H1 (cell line): ENCODE data around the gene WLS. TPM values are rescaled to one million over a fixed set of nuclear protein-coding genes. Genes with fewer than 3 reads are reported as not detected.
"Not testable (repeated sequence)": the region's sequence is repeated elsewhere in the genome, so short reads cannot be mapped to it uniquely, and the experiment has no call there.

Experiments
- CTCF ChIA-PET: fragments of 300-600 bp; sonication (Branson Sonifier 250); formaldehyde crosslinking; loops from one replicate; lab custom pipeline; 2021; ENCODE audit not compliant: partially characterized antibody; lab: Charles Lee
- POLR2A ChIA-PET: fragments of 300-600 bp; sonication (Branson Sonifier 250); formaldehyde crosslinking; loops from one replicate; lab custom pipeline; 2021; ENCODE audit warnings: inconsistent platforms; ENCODE audit not compliant: partially characterized antibody; lab: Charles Lee
- DNase-seq, 2 experiments: peaks; one replicate each; pipeline versions ENCODE4 v3.0.0 to v3.0.0-alpha.2; 2010 to 2022; ENCODE audit warnings: low spot score in 2 of 2, low read depth in 1 of 2, mixed read lengths in 1 of 2
- FAIRE-seq: peaks from 2 replicates; lab custom pipeline; 2011; peaks lifted over from hg19 to GRCh38; lab: Jason Lieb, UNC
- H2AFZ ChIP-seq: 2 replicates; pipeline ENCODE4 v1.8.1; 2012; ENCODE audit warnings: low read length, inconsistent platforms
- H2AK5ac ChIP-seq: 2 replicates; pipeline ENCODE4 v1.6.1; 2013; ENCODE audit warnings: low read depth, low read length
- H2BK120ac ChIP-seq: replicated peaks from 2 replicates; pipeline ENCODE3; 2013; ENCODE audit warnings: low read depth, low read length, inconsistent platforms
- H2BK12ac ChIP-seq: 2 replicates; pipeline ENCODE4 v1.6.1; 2013; ENCODE audit warnings: low read depth, low read length
- H2BK15ac ChIP-seq: 2 replicates; pipeline ENCODE4 v1.6.1; 2013; ENCODE audit warnings: low read length
- H2BK20ac ChIP-seq: 2 replicates; pipeline ENCODE4 v1.6.1; 2013; ENCODE audit warnings: low read length
- H2BK5ac ChIP-seq: 2 replicates; pipeline ENCODE4 v1.6.1; 2013; ENCODE audit warnings: low read depth, low read length
- H3K14ac ChIP-seq: 2 replicates; pipeline ENCODE4 v1.6.1; 2013; ENCODE audit warnings: inconsistent platforms; ENCODE audit not compliant: insufficient read length
- H3K18ac ChIP-seq: 2 replicates; pipeline ENCODE4 v1.6.1; 2013; ENCODE audit warnings: low read length; ENCODE audit errors: extremely low read depth
- H3K23ac ChIP-seq: 2 replicates; pipeline ENCODE4 v1.6.1; 2013; ENCODE audit warnings: inconsistent platforms; ENCODE audit not compliant: insufficient read length
- H3K23me2 ChIP-seq: 2 replicates; pipeline ENCODE4 v1.6.1; 2013; ENCODE audit warnings: low read depth, low read length
- H3K27ac ChIP-seq: 2 replicates; pipeline ENCODE4 v1.6.1; 2011; ENCODE audit warnings: low read depth, low read length, inconsistent platforms
- H3K27me3 ChIP-seq, 4 experiments: replicated peaks in 1 of 4; 1 replicate in 1 of 4; 2 replicates in 3 of 4; pipeline versions ENCODE4 v1.6.1 to v1.8.1; 2011 to 2013; ENCODE audit warnings: low read length in 3 of 4, mild to moderate bottlenecking in 3 of 4, inconsistent platforms in 2 of 4, mixed read lengths in 2 of 4, moderate library complexity in 1 of 4; ENCODE audit not compliant: control insufficient read depth in 3 of 4, insufficient read depth in 3 of 4; ENCODE audit errors: extremely low read depth in 1 of 4
- H3K36me3 ChIP-seq, 4 experiments: 2 replicates each; pipeline versions ENCODE4 v1.6.1 to v1.8.1; 2011 to 2013; ENCODE audit warnings: mild to moderate bottlenecking in 4 of 4, low read length in 3 of 4, moderate library complexity in 2 of 4, control low read depth in 1 of 4, inconsistent platforms in 1 of 4; ENCODE audit not compliant: insufficient read depth in 4 of 4, control insufficient read depth in 2 of 4
- H3K4ac ChIP-seq: replicated peaks from 2 replicates; pipeline ENCODE3; 2013; ENCODE audit warnings: low read length, low read depth, mixed read lengths, inconsistent platforms; ENCODE audit not compliant: insufficient read length
- H3K4me1 ChIP-seq, 4 experiments: replicated peaks in 1 of 4; 1 replicate in 1 of 4; 2 replicates in 3 of 4; pipeline versions ENCODE4 v1.6.1 to v1.8.1; 2011 to 2013; ENCODE audit warnings: low read length in 3 of 4, inconsistent platforms in 2 of 4, mixed read lengths in 1 of 4; ENCODE audit not compliant: insufficient read depth in 4 of 4, control insufficient read depth in 3 of 4
- H3K4me2 ChIP-seq, 2 experiments: 2 replicates each; pipeline versions ENCODE4 v1.6.1 to v1.8.1; 2011 to 2013; ENCODE audit warnings: low read depth in 2 of 2, low read length in 2 of 2, control low read depth in 1 of 2, inconsistent platforms in 1 of 2, mild to moderate bottlenecking in 1 of 2; ENCODE audit not compliant: insufficient read depth in 1 of 2
- H3K4me3 ChIP-seq, 4 experiments: fragments of 200-600, 300-600 bp in 1 of 4; sonication (generic), shearing (Covaris generic), sonication (Bioruptor Twin) in 1 of 4; 2 replicates each; pipeline versions ENCODE4 v1.5.1 to v1.8.1; 2011 to 2016; ENCODE audit warnings: low read length in 4 of 4, low read depth in 3 of 4, control low read depth in 2 of 4, inconsistent platforms in 2 of 4, mild to moderate bottlenecking in 2 of 4, mixed read lengths in 1 of 4, moderate library complexity in 1 of 4; ENCODE audit not compliant: insufficient read depth in 2 of 4; ENCODE audit errors: extremely low read depth in 1 of 4
- H3K56ac ChIP-seq: replicated peaks from 2 replicates; pipeline ENCODE3; 2013; ENCODE audit warnings: low read depth, mild to moderate bottlenecking, mixed read lengths, low read length, inconsistent platforms; ENCODE audit not compliant: insufficient read length
- H3K79me1 ChIP-seq: 2 replicates; pipeline ENCODE4 v1.6.1; 2013; ENCODE audit warnings: low read depth, low read length, control low read depth
- H3K79me2 ChIP-seq, 2 experiments: 2 replicates each; pipeline versions ENCODE4 v1.6.1 to v1.8.1; 2012 to 2013; ENCODE audit warnings: low read length in 2 of 2, mild to moderate bottlenecking in 2 of 2, inconsistent platforms in 1 of 2; ENCODE audit not compliant: insufficient read depth in 2 of 2, control insufficient read depth in 1 of 2
- H3K9ac ChIP-seq, 4 experiments: replicated peaks in 1 of 4; 1 replicate in 1 of 4; 2 replicates in 3 of 4; pipeline versions ENCODE4 v1.6.1 to v1.8.1; 2011 to 2013; ENCODE audit warnings: low read depth in 3 of 4, low read length in 3 of 4, control low read depth in 2 of 4, mild to moderate bottlenecking in 2 of 4, moderate library complexity in 2 of 4, inconsistent platforms in 1 of 4; ENCODE audit errors: extremely low read depth in 1 of 4
- H3K9me3 ChIP-seq, 2 experiments: 2 replicates each; pipeline versions ENCODE4 v1.6.1 to v1.8.1; 2012 to 2013; ENCODE audit warnings: mild to moderate bottlenecking in 2 of 2, moderate library complexity in 2 of 2, control low read depth in 1 of 2, inconsistent platforms in 1 of 2, low read depth in 1 of 2, low read length in 1 of 2, mixed read lengths in 1 of 2; ENCODE audit not compliant: insufficient read depth in 2 of 2
- H4K20me1 ChIP-seq, 2 experiments: replicated peaks in 1 of 2; 2 replicates each; pipeline versions ENCODE3 to v1.8.1; 2011 to 2013; ENCODE audit warnings: inconsistent platforms in 2 of 2, low read length in 2 of 2, mild to moderate bottlenecking in 1 of 2; ENCODE audit not compliant: insufficient read depth in 2 of 2, control insufficient read depth in 1 of 2
- H4K5ac ChIP-seq: 2 replicates; pipeline ENCODE4 v1.6.1; 2013; ENCODE audit warnings: low read length, low read depth, mixed read lengths, inconsistent platforms; ENCODE audit not compliant: insufficient read length
- H4K8ac ChIP-seq: 2 replicates; pipeline ENCODE4 v1.8.0; 2013; ENCODE audit warnings: mild to moderate bottlenecking, moderate library complexity, low read length, inconsistent platforms; ENCODE audit not compliant: insufficient read depth; ENCODE audit errors: extremely low read depth
- H4K91ac ChIP-seq: replicated peaks from 2 replicates; pipeline ENCODE3; 2013; ENCODE audit warnings: low read length, mixed read lengths, inconsistent platforms; ENCODE audit not compliant: insufficient read length
- BCL11A ChIP-seq, 2 experiments: IDR thresholded peaks; one replicate each; pipeline ENCODE4 v1.6.1; 2011; ENCODE audit warnings: low read depth in 2 of 2, low read length in 2 of 2, mild to moderate bottlenecking in 2 of 2
- RBBP5 ChIP-seq: IDR thresholded peaks from 2 replicates; pipeline ENCODE4 v1.7.1; 2012; ENCODE audit warnings: low read depth, mild to moderate bottlenecking, inconsistent platforms, low read length, moderate library complexity, borderline replicate concordance
- RFX5 ChIP-seq: IDR thresholded peaks from 2 replicates; pipeline ENCODE4 v1.6.1; 2011; ENCODE audit warnings: low read depth, low read length, improper control_type of control experiment, borderline replicate concordance
- RXRA ChIP-seq: IDR thresholded peaks from 2 replicates; pipeline ENCODE4 v1.6.1; 2011; ENCODE audit warnings: low read depth, mild to moderate bottlenecking, low read length, moderate library complexity; ENCODE audit not compliant: insufficient read depth
- WGBS, 2 experiments: shearing (Covaris generic) in 1 of 2; methylation state at CpG; one replicate each; pipeline versions ENCODE4 v1.1.6 to v1.1.7; 2013 to 2015; ENCODE audit warnings: low lambda C conversion rate in 2 of 2, mixed read lengths in 2 of 2, inconsistent platforms in 1 of 2, low coverage in 1 of 2, missing lambda C conversion rate in 1 of 2; ENCODE audit not compliant: insufficient replicate concordance in 2 of 2, insufficient coverage in 1 of 2, insufficient read length in 1 of 2; ENCODE audit errors: extremely low coverage in 1 of 2, missing lambda C conversion rate in 1 of 2; 5-methylcytosine and 5-hydroxymethylcytosine counted together
- polyA plus RNA-seq, 7 experiments: library from polyadenylated mRNA; depleted of rRNA in 3 of 7; stranded (reverse) in 5 of 7; unstranded in 2 of 7; fragments of >200 nt in 5 of 7; fragments of 200-250 nt in 2 of 7; gene quantifications; 1 replicate in 5 of 7; 2 replicates in 1 of 7; 4 replicates in 1 of 7; pipeline versions ENCODE4 v1.2.1 to v1.2.3, GENCODE V29; 2011 to 2013; ENCODE audit warnings: missing spikeins in 2 of 7, mixed read lengths in 2 of 7
- total RNA-seq: library from RNA; stranded (reverse); fragmentation: NEBNext Ultra II Directional; extraction: Animal tissue kit (Norgen Biotek cat#: 25700); gene quantifications from 2 replicates; pipeline ENCODE4 v1.2.1, GENCODE V29; 2021

Gene WLS
- total and polyA plus RNA-seq, 2 of the 8 experiments (the other 6 are each of a cell fraction or from before 2014, with no cell fraction given), result 1.2 to 2.7 TPM

DNA sequence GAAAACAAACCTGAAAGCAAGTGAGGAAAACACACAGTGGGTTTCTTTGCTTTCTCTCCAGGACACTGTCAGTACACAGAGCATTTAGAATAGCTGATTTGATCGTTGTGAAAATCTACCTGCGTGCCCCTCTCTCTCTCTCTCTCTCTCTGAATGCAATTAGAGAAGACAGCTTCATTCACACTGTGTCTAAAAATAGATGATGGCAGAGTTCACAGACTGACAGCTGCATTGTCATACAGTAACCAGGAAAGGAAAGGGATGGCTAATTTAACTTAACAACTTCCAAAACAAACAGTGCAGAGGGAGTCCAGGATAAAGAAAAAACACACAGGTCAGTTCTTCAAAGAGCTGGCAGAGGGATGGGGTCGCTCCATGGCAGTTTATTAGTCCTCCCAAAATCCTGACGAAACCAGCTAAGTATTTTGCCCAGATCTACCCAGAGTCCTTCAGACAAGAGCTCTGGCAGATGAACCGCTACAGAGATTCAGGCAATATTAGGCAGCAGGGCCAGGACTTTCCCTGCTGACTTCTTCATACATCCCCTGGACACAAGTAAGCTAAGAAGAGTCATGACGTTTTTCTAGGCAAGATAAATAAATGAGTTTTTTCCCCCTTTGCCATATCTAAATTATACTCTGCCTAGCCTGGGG lies 58.9 kb downstream of the WLS start (continued):
- no peak for TF ChIP-seq RFX5
- no peak for TF ChIP-seq RBBP5
- no peak for TF ChIP-seq RXRA
- no peak for TF ChIP-seq BCL11A (IDR thresholded peaks at IDR 0.05; ENCODE audit: low read depth in 2 of 2, low read length in 2 of 2)
- TF ChIP-seq, all 59 proteins: peak for 0

DNA sequence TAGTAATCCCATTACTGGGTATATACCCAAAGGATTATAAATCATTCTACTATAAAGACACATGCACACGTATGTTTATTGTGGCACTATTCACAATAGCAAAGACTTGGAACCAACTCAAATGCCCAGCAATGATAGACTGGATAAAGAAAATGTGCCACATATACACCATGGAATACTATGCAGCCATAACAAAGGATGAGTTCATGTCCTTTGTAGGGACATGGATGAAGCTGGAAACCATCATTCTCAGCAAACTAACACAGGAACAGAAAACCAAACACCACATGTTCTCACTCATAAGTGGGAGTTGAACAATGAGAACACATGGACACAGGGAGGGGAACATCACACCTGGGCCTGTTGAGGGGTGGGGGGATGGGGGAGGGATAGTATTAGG lies 60.5 kb downstream of the WLS start:
- H3K23me2 ChIP-seq, CTCF ChIA-PET, FAIRE-seq: not testable (repeated sequence)

More for the DNA sequence above, 60.5 kb downstream of the WLS start:
- H3K36me3 ChIP-seq, H2BK15ac ChIP-seq, H3K14ac ChIP-seq, H3K4me3 ChIP-seq, H4K5ac ChIP-seq, H3K4ac ChIP-seq, H3K9me3 ChIP-seq, H2AFZ ChIP-seq, H3K79me1 ChIP-seq, H3K23ac ChIP-seq, DNase-seq, H3K27me3 ChIP-seq, H2BK5ac ChIP-seq, H2BK20ac ChIP-seq, H4K8ac ChIP-seq, H3K18ac ChIP-seq, POLR2A ChIA-PET, H2BK12ac ChIP-seq, H2AK5ac ChIP-seq, H3K4me2 ChIP-seq, H4K91ac ChIP-seq, H3K27ac ChIP-seq, H3K9ac ChIP-seq, H3K79me2 ChIP-seq, H3K56ac ChIP-seq, H2BK120ac ChIP-seq, H3K4me1 ChIP-seq, H4K20me1 ChIP-seq: not testable (repeated sequence)
- WGBS, 2 experiments, result 100% methylated on average over 1 of the region's 1 CpG; no CpG with 5 or more reads in 1 of the 2 experiments
